Stomach (tissue), 4 donors: ENCODE data around the gene LAMB3.

Experiments
- CTCF ChIP-seq, 7 experiments: fragments of 450-650 bp in 4 of 7; fragments of 200-600 bp in 3 of 7; sonication (generic) in 3 of 7; IDR thresholded peaks; one replicate each; pipeline ENCODE4 v1.5.1; 2016 to 2019; ENCODE audit warnings: antibody characterized with exemption in 7 of 7, control low read depth in 2 of 7, mild to moderate bottlenecking in 1 of 7
- POLR2A ChIP-seq, 4 donors: fragments of 450-650 bp; IDR thresholded peaks; one replicate each; pipeline ENCODE4 v1.6.1; 2016; ENCODE audit warnings: antibody characterized with exemption in 4 of 4, control low read depth in 2 of 4, mild to moderate bottlenecking in 1 of 4, moderate library complexity in 1 of 4

GRCh38 chr1:209657918-209658317 is 5.7 kb upstream of the LAMB3 start:
- TF ChIP-seq POLR2A (IDR thresholded peaks at IDR 0.05) = no peak
- no peak for TF ChIP-seq CTCF (IDR thresholded peaks at IDR 0.05)
